Esophagus muscularis mucosa (tissue), 4 donors: Measurements from ENCODE around the gene DDRGK1. TPM values are rescaled to one million over a fixed set of nuclear protein-coding genes. Genes with fewer than 3 reads are reported as not detected.

Experiments used
- DNase-seq: peaks from one replicate; pipeline ENCODE4 v3.0.0-alpha.2; 2017; ENCODE audit errors: extremely low spot score
- H3K27ac ChIP-seq, 4 donors: fragments of 200-600 bp; sonication (generic); replicated peaks in 1 of 4; 1 replicate in 3 of 4; 2 replicates in 1 of 4; pipeline ENCODE4 v1.5.1; 2016 to 2019; ENCODE audit warnings: mild to moderate bottlenecking in 1 of 4
- H3K27me3 ChIP-seq, 4 donors: fragments of 200-600 bp; sonication (generic); one replicate each; pipeline versions ENCODE4 v1.5.1 to v1.6.0; 2016 to 2019
- H3K36me3 ChIP-seq, 4 donors: fragments of 200-600 bp; sonication (generic); one replicate each; pipeline ENCODE4 v1.5.1; 2016 to 2019
- H3K4me1 ChIP-seq, 4 donors: fragments of 200-600 bp; sonication (generic); one replicate each; pipeline ENCODE4 v1.5.1; 2016 to 2019
- H3K4me3 ChIP-seq, 4 donors: fragments of 200-600 bp; sonication (generic); 1 replicate in 2 of 4; 2 replicates in 2 of 4; pipeline ENCODE4 v1.5.1; 2016 to 2019; ENCODE audit warnings: mild to moderate bottlenecking in 4 of 4, moderate library complexity in 1 of 4
- H3K9me3 ChIP-seq, 4 donors: fragments of 200-600 bp; sonication (generic); 1 replicate in 3 of 4; 2 replicates in 1 of 4; pipeline ENCODE4 v1.5.1; 2016 to 2019
- CTCF ChIP-seq, 3 experiments: fragments of 200-600 bp in 2 of 3; fragments of 450-650 bp in 1 of 3; sonication (generic) in 2 of 3; IDR thresholded peaks; one replicate each; pipeline ENCODE4 v1.5.1; 2017 to 2019; ENCODE audit warnings: antibody characterized with exemption in 3 of 3, mild to moderate bottlenecking in 2 of 3, moderate library complexity in 1 of 3
- EP300 ChIP-seq: sonication (generic); formaldehyde crosslinking; IDR thresholded peaks from one replicate; pipeline ENCODE4 v1.6.1; 2017; ENCODE audit warnings: antibody characterized with exemption
- POLR2A ChIP-seq: fragments of 450-650 bp; IDR thresholded peaks from one replicate; pipeline ENCODE4 v1.6.1; 2017; ENCODE audit warnings: antibody characterized with exemption, moderate library complexity, mild to moderate bottlenecking, low read depth
- POLR2AphosphoS5 ChIP-seq, 2 donors: sonication (generic); formaldehyde crosslinking; IDR thresholded peaks; one replicate each; pipeline ENCODE4 v1.6.1; 2017; ENCODE audit warnings: antibody characterized with exemption in 2 of 2
- WGBS: methylation state at CpG from one replicate; pipeline ENCODE4 v1.1.5; 2018; 5-methylcytosine and 5-hydroxymethylcytosine counted together
- intact Hi-C: fragments of 100-400 bp; cut with DNase I; formaldehyde crosslinking; loops from one replicate; pipeline ENCODE4 v1.15.1; 2023
- total RNA-seq, 4 donors: library from RNA; depleted of rRNA; stranded (reverse); fragments of >200 nt; gene quantifications; one replicate each; pipeline versions ENCODE4 v1.1.0 to v1.2.1, GENCODE V29; 2016

The DDRGK1 gene
- total RNA-seq, 4 donors from 2014 or later, result 64.4 to 86.0 (median 69.7) TPM

- 90% methylated on average over 7 of the region's 7 CpGs for WGBS
Observed at GRCh38 chr20:3195590-3196237, 8.8 kb downstream of the DDRGK1 start.

GRCh38 chr20:3194617-3195280 lies 9.7 kb downstream of the DDRGK1 start:
- DNase-seq, result no peak
- Histone ChIP-seq H3K27ac (no peak overlapping the region), H3K4me3 (no peak overlapping the region), H3K36me3 (peaks cover 72 to 99% (median 91%) of the 10 kb centered on the region in 4 donors), H3K4me1 (no peaks in the 10 kb centered on the region), H3K9me3 (no peaks in the 10 kb centered on the region), H3K27me3 (no peaks in the 10 kb centered on the region)
- intact Hi-C loops, result no loop called here
- 87% methylated on average over 4 of the region's 10 CpGs for WGBS
- TF ChIP-seq EP300 (no peak), POLR2AphosphoS5 (IDR thresholded peaks at IDR 0.05) (no peak), POLR2A (no peak), CTCF (IDR thresholded peaks at IDR 0.05) (no peak)

More at GRCh38 chr20:3195590-3196237, 8.8 kb downstream of the DDRGK1 start:
- intact Hi-C loops, result no loop called here
- Histone ChIP-seq H3K27me3 (no peaks in the 10 kb centered on the region), H3K4me3 (no peak overlapping the region), H3K9me3 (no peaks in the 10 kb centered on the region), H3K36me3 (peaks cover 72 to 99% (median 91%) of the 10 kb centered on the region in 4 donors), H3K27ac (no peak overlapping the region), H3K4me1 (no peaks in the 10 kb centered on the region)
- no peak for TF ChIP-seq POLR2A
- no peak for TF ChIP-seq EP300
- no peak for TF ChIP-seq CTCF (IDR thresholded peaks at IDR 0.05)
- no peak for TF ChIP-seq POLR2AphosphoS5 (IDR thresholded peaks at IDR 0.05)
- no peak for DNase-seq

- intact Hi-C loops, result no loop called here
- 91% methylated on average over 13 of the region's 14 CpGs for WGBS
Observed at GRCh38 chr20:3193806-3194616, 10.5 kb downstream of the DDRGK1 start.

More at GRCh38 chr20:3193806-3194616, 10.5 kb downstream of the DDRGK1 start:
- Histone ChIP-seq H3K9me3 (no peaks in the 10 kb centered on the region), H3K27ac (no peak overlapping the region), H3K36me3 (peaks cover 65 to 99% (median 91%) of the 10 kb centered on the region in 4 donors), H3K4me1 (no peaks in the 10 kb centered on the region), H3K4me3 (no peak overlapping the region), H3K27me3 (no peaks in the 10 kb centered on the region)
- no peak for TF ChIP-seq POLR2A
- TF ChIP-seq EP300, result no peak
- no peak for TF ChIP-seq POLR2AphosphoS5 (IDR thresholded peaks at IDR 0.05)
- no peak for TF ChIP-seq CTCF (IDR thresholded peaks at IDR 0.05)
- no peak for DNase-seq
